A549 (cell line): ENCODE data around the gene FZD1. TPM values are rescaled to one million over a fixed set of nuclear protein-coding genes. Genes with fewer than 3 reads are reported as not detected.

ENCODE experiments used
- ATAC-seq, 2 experiments: fragments of 200-7000 bp in 1 of 2; fragments of >200 bp in 1 of 2; cut with Nextera tagmentation in 1 of 2; cut with Tn5 transposase in 1 of 2; 3 replicates each; pipeline versions ENCODE4 v1.8.0 to v1.9.1; 2018 to 2020; ENCODE audit warnings: mild to moderate bottlenecking in 1 of 2, moderate library complexity in 1 of 2
- CTCF ChIA-PET: fragments of 300-600 bp; sonication (Branson Sonifier 250); formaldehyde crosslinking; extraction: SDS; loops from one replicate; lab custom pipeline; 2021; ENCODE audit warnings: antibody characterized with exemption, inconsistent platforms; lab: Yijun Ruan, JAX
- POLR2A ChIA-PET: fragments of 350-600 bp; formaldehyde crosslinking; extraction: SDS; loops from one replicate; lab custom pipeline; 2021; ENCODE audit warnings: antibody characterized with exemption, inconsistent platforms; lab: Yijun Ruan, JAX
- DNase-seq, 2 experiments: peaks; one replicate each; pipeline versions ENCODE4 v3.0.0 to v3.0.0-alpha.2; 2011 to 2016; ENCODE audit warnings: low read depth in 1 of 2, low spot score in 1 of 2
- FAIRE-seq: peaks from 2 replicates; lab custom pipeline; 2011; peaks lifted over from hg19 to GRCh38; lab: Jason Lieb, UNC
- H3K27ac ChIP-seq, 2 experiments: fragments of >200 bp; sonication (Bioruptor Twin); formaldehyde crosslinking; 3 replicates each; pipeline ENCODE4 v1.5.1; 2016 to 2017
- H3K4me1 ChIP-seq: fragments of >200 bp; sonication (Bioruptor Twin); formaldehyde crosslinking; 3 replicates; pipeline ENCODE4 v1.6.1; 2016
- H3K4me2 ChIP-seq: fragments of >200 bp; sonication (Bioruptor Twin); formaldehyde crosslinking; 3 replicates; pipeline ENCODE4 v1.6.1; 2016
- H3K4me3 ChIP-seq: fragments of >200 bp; sonication (Bioruptor Twin); formaldehyde crosslinking; 3 replicates; pipeline ENCODE4 v1.5.1; 2016
- H3K9me3 ChIP-seq: fragments of >200 bp; sonication (Bioruptor Twin); formaldehyde crosslinking; 3 replicates; pipeline ENCODE4 v1.6.1; 2016
- CBX2 ChIP-seq: fragments of 200-600 bp; sonication (generic); IDR thresholded peaks from 2 replicates; pipeline ENCODE4 v1.6.1; 2016; ENCODE audit warnings: low read depth, mild to moderate bottlenecking, borderline replicate concordance
- CHD2 ChIP-seq: fragments of 150-350 bp; IDR thresholded peaks from 2 replicates; pipeline ENCODE4 v1.6.1; 2014; ENCODE audit warnings: low read length; ENCODE audit not compliant: partially characterized antibody
- CTCF ChIP-seq: fragments of >200 bp; sonication (Bioruptor Twin); formaldehyde crosslinking; IDR thresholded peaks from 3 replicates; pipeline ENCODE4 v1.5.1; 2016
- ESRRA ChIP-seq: fragments of 150-350 bp; IDR thresholded peaks from 2 replicates; pipeline ENCODE4 v1.6.1; 2014; ENCODE audit warnings: mild to moderate bottlenecking, low read length, borderline replicate concordance
- FOSL2 ChIP-seq, 2 experiments: fragments of 450-650 bp in 1 of 2; fragments of >200 bp in 1 of 2; sonication (Bioruptor Twin) in 1 of 2; formaldehyde crosslinking; IDR thresholded peaks; 2 replicates each; pipeline versions ENCODE4 v1.5.0 to v1.6.1; 2016 to 2020; ENCODE audit warnings: mild to moderate bottlenecking in 1 of 2, moderate library complexity in 1 of 2
- FOXS1 ChIP-seq: fragments of 250-450 bp; sonication (Bioruptor Pico); IDR thresholded peaks from 2 replicates; pipeline ENCODE4 v1.5.0; 2020; ENCODE audit warnings: mild to moderate bottlenecking, moderate library complexity
- GATA3 ChIP-seq: IDR thresholded peaks from 2 replicates; pipeline ENCODE4 v1.6.1; 2012; ENCODE audit warnings: borderline replicate concordance
- HDAC2 ChIP-seq: fragments of 200-600 bp; sonication (generic); IDR thresholded peaks from 2 replicates; pipeline ENCODE4 v1.6.1; 2016
- HEYL ChIP-seq: fragments of 250-450 bp; sonication (Bioruptor Pico); IDR thresholded peaks from 2 replicates; pipeline ENCODE4 v1.8.0; 2021; ENCODE audit warnings: mild to moderate bottlenecking, moderate library complexity
- HOXB13 ChIP-seq: fragments of 250-450 bp; sonication (Bioruptor Pico); IDR thresholded peaks from 2 replicates; pipeline ENCODE4 v1.5.0; 2020; ENCODE audit warnings: low read depth, mild to moderate bottlenecking, moderate library complexity
- KDM5A ChIP-seq: fragments of 200-600 bp; sonication (generic); IDR thresholded peaks from 2 replicates; pipeline ENCODE4 v1.6.1; 2016; ENCODE audit warnings: antibody characterized with exemption, mild to moderate bottlenecking
- MAZ ChIP-seq: fragments of 150-350 bp; IDR thresholded peaks from 2 replicates; pipeline ENCODE4 v1.6.1; 2014; ENCODE audit warnings: antibody characterized with exemption, low read depth, low read length, borderline replicate concordance
- RCOR1 ChIP-seq: fragments of 150-350 bp; IDR thresholded peaks from 2 replicates; pipeline ENCODE4 v1.6.1; 2014; ENCODE audit warnings: antibody characterized with exemption, low read length, low read depth
- SREBF2 ChIP-seq: fragments of 450-650 bp; IDR thresholded peaks from 2 replicates; pipeline ENCODE4 v1.6.1; 2014; ENCODE audit warnings: mild to moderate bottlenecking, moderate library complexity
- USF2 ChIP-seq: fragments of 450-650 bp; IDR thresholded peaks from 2 replicates; pipeline ENCODE4 v1.6.1; 2014; ENCODE audit warnings: antibody characterized with exemption
- ZSCAN20 ChIP-seq: fragments of 250-450 bp; sonication (Bioruptor Pico); IDR thresholded peaks from 2 replicates; pipeline ENCODE4 v1.8.0; 2022; ENCODE audit warnings: mild to moderate bottlenecking, moderate library complexity
- WGBS: methylation state at CpG from one replicate; pipeline ENCODE4 v1.1.6; 2017; ENCODE audit errors: missing lambda C conversion rate; 5-methylcytosine and 5-hydroxymethylcytosine counted together
- polyA plus RNA-seq, 4 experiments: library from polyadenylated mRNA; depleted of rRNA in 3 of 4; stranded (reverse); fragments of >200 nt; fragmentation: RNase III in 1 of 4; extraction: RNeasy Plus Mini Kit Qiagen cat#74134 plus additional on column Dnase treatment in 1 of 4; gene quantifications; 2 replicates in 3 of 4; 3 replicates in 1 of 4; pipeline ENCODE4 v1.2.3, GENCODE V29; 2011 to 2017
- TF ChIP-seq, protein P1 (sequence below): fragments of >200 bp; sonication (Bioruptor Twin); formaldehyde crosslinking; IDR thresholded peaks from 3 replicates; pipeline ENCODE4 v1.6.1; 2016
- TF ChIP-seq, protein P2 (sequence below): fragments of 150-350 bp; IDR thresholded peaks from 2 replicates; pipeline ENCODE4 v1.6.1; 2014; ENCODE audit warnings: low read depth, mild to moderate bottlenecking, low read length
- TF ChIP-seq, protein P3 (sequence below): IDR thresholded peaks from 2 replicates; pipeline ENCODE4 v1.6.1; 2012; ENCODE audit warnings: low read depth, borderline replicate concordance
- TF ChIP-seq, protein P4 (sequence below): fragments of 200-600 bp; sonication (generic); IDR thresholded peaks from 2 replicates; pipeline ENCODE4 v1.6.1; 2016; ENCODE audit warnings: antibody characterized with exemption, mild to moderate bottlenecking, moderate library complexity

The FZD1 gene
- polyA plus RNA-seq, 2 of the 4 experiments (the other 2 are of a cell fraction): 1.4 TPM

DNA sequence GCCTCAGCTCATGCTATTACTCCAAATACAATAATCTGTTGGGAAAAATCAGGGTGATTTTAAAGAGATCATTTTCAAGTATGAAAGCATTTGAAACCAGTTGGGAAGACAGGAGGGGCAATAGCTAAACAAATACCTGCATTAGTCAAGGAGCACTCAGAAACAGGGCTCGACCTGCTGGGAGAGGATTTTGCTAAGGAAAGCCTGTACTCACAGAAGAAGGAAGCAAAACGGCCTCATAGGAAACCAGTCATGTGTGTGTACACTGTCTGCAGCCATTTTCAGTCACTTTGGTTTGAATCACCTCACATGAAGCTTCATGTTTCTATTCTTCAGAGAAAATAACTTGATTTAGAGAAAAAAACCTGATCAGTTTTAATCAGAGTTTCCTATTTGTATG lies 38.6 kb downstream of the FZD1 start:
- DNase-seq: no peak
- no peak for FAIRE-seq
- ATAC-seq: no peak
- no peak overlapping the region for H3K27ac ChIP-seq
- ChIA-PET POLR2A (no interaction called here), CTCF (no interaction called here)
- no peak overlapping the region for H3K4me3 ChIP-seq
- TF ChIP-seq CBX2 (no peak), RCOR1 (no peak), CHD2 (no peak), CTCF (no peak), HOXB13 (no peak), USF2 (no peak), ZSCAN20 (no peak), HEYL (CRISPR knock-in tag) (no peak), GATA3 (no peak), HDAC2 (no peak), ESRRA (no peak), FOXS1 (no peak), FOSL2 (IDR thresholded peaks at IDR 0.05) (no peak), FOSL2 (CRISPR knock-in tag; IDR thresholded peaks at IDR 0.05) (no peak)
- TF ChIP-seq, protein P1, sequence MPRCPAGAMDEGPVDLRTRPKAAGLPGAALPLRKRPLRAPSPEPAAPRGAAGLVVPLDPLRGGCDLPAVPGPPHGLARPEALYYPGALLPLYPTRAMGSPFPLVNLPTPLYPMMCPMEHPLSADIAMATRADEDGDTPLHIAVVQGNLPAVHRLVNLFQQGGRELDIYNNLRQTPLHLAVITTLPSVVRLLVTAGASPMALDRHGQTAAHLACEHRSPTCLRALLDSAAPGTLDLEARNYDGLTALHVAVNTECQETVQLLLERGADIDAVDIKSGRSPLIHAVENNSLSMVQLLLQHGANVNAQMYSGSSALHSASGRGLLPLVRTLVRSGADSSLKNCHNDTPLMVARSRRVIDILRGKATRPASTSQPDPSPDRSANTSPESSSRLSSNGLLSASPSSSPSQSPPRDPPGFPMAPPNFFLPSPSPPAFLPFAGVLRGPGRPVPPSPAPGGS: no peak
- TF ChIP-seq, protein P2, sequence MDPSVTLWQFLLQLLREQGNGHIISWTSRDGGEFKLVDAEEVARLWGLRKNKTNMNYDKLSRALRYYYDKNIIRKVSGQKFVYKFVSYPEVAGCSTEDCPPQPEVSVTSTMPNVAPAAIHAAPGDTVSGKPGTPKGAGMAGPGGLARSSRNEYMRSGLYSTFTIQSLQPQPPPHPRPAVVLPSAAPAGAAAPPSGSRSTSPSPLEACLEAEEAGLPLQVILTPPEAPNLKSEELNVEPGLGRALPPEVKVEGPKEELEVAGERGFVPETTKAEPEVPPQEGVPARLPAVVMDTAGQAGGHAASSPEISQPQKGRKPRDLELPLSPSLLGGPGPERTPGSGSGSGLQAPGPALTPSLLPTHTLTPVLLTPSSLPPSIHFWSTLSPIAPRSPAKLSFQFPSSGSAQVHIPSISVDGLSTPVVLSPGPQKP: no peak
- H3K9me3 ChIP-seq: no peaks in the 10 kb centered on the region
- H3K4me2 ChIP-seq: no peak overlapping the region
- H3K4me1 ChIP-seq: no peaks in the 10 kb centered on the region
- WGBS: 0% methylated on average over 2 of the region's 2 CpGs

DNA sequence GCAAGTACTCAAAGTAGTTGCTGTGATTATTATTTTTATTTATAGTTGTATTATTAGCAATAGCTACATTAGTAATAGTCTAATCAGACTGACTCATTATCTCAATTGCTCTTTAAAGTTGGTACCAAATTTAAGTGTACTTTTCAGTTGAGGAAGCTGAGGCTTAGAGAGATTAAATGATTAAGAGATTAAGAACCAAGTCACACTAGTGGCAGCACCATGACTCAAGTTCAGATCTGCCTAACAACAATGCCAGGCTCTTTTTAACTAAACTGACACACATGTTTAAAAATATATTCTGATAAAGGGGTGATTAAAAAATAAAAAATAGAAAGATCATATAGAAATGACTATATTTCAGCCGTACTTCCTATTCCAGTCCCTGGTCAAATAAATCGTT lies 42.0 kb downstream of the FZD1 start:
- Histone ChIP-seq H3K9me3 (no peaks in the 10 kb centered on the region), H3K4me2 (no peak overlapping the region), H3K4me1 (no peaks in the 10 kb centered on the region), H3K4me3 (no peak overlapping the region), H3K27ac (no peak overlapping the region)
- POLR2A ChIA-PET: no interaction called here
- CTCF ChIA-PET: no interaction called here
- ATAC-seq: no peak
- TF ChIP-seq, protein P3, sequence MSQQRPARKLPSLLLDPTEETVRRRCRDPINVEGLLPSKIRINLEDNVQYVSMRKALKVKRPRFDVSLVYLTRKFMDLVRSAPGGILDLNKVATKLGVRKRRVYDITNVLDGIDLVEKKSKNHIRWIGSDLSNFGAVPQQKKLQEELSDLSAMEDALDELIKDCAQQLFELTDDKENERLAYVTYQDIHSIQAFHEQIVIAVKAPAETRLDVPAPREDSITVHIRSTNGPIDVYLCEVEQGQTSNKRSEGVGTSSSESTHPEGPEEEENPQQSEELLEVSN: no peak
- TF ChIP-seq, protein P4, sequence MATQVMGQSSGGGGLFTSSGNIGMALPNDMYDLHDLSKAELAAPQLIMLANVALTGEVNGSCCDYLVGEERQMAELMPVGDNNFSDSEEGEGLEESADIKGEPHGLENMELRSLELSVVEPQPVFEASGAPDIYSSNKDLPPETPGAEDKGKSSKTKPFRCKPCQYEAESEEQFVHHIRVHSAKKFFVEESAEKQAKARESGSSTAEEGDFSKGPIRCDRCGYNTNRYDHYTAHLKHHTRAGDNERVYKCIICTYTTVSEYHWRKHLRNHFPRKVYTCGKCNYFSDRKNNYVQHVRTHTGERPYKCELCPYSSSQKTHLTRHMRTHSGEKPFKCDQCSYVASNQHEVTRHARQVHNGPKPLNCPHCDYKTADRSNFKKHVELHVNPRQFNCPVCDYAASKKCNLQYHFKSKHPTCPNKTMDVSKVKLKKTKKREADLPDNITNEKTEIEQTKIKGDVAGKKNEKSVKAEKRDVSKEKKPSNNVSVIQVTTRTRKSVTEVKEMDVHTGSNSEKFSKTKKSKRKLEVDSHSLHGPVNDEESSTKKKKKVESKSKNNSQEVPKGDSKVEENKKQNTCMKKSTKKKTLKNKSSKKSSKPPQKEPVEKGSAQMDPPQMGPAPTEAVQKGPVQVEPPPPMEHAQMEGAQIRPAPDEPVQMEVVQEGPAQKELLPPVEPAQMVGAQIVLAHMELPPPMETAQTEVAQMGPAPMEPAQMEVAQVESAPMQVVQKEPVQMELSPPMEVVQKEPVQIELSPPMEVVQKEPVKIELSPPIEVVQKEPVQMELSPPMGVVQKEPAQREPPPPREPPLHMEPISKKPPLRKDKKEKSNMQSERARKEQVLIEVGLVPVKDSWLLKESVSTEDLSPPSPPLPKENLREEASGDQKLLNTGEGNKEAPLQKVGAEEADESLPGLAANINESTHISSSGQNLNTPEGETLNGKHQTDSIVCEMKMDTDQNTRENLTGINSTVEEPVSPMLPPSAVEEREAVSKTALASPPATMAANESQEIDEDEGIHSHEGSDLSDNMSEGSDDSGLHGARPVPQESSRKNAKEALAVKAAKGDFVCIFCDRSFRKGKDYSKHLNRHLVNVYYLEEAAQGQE: no peak
- TF ChIP-seq SREBF2: no peak
- TF ChIP-seq ZSCAN20: no peak
- TF ChIP-seq CTCF: no peak
- no peak for TF ChIP-seq MAZ
- TF ChIP-seq KDM5A: no peak
- 2% methylated on average over 2 of the region's 2 CpGs for WGBS
- no peak for DNase-seq
- no peak for FAIRE-seq
